BLaER1 treated with 17β-estradiol and CSF1 and Interleukin-3, amounts not matched to agents 10 nM and 100 nM (cell line): ENCODE data around the gene TAF1C.

Experiments used
- H3K27ac ChIP-seq, 11 experiments: shearing (Covaris generic); formaldehyde crosslinking; 2 replicates each; pipeline ENCODE4 v1.8.1; 2022
- H3K27me3 ChIP-seq, 11 experiments: shearing (Covaris generic); formaldehyde crosslinking; 2 replicates each; pipeline ENCODE4 v1.8.1; 2022
- H3K36me3 ChIP-seq, 11 experiments: shearing (Covaris generic); formaldehyde crosslinking; 2 replicates each; pipeline ENCODE4 v1.8.1; 2022
- H3K4me1 ChIP-seq, 10 experiments: shearing (Covaris generic); formaldehyde crosslinking; 2 replicates each; pipeline ENCODE4 v1.8.1; 2022
- H3K4me2 ChIP-seq, 11 experiments: shearing (Covaris generic); formaldehyde crosslinking; 2 replicates each; pipeline ENCODE4 v1.8.1; 2022
- H3K4me3 ChIP-seq, 10 experiments: shearing (Covaris generic); formaldehyde crosslinking; 2 replicates each; pipeline ENCODE4 v1.8.1; 2022
- H3K9ac ChIP-seq, 11 experiments: shearing (Covaris generic); formaldehyde crosslinking; 2 replicates each; pipeline ENCODE4 v1.8.1; 2022
- H3K9me3 ChIP-seq, 11 experiments: shearing (Covaris generic); formaldehyde crosslinking; replicated peaks in 1 of 11; 2 replicates each; pipeline ENCODE4 v1.8.1; 2022
- H4K20me1 ChIP-seq, 11 experiments: shearing (Covaris generic); formaldehyde crosslinking; 2 replicates each; pipeline ENCODE4 v1.8.1; 2022
- Cebpa-rat ChIP-seq, 11 experiments: shearing (Covaris generic); IDR thresholded peaks; 2 replicates each; pipeline ENCODE4 v1.8.1; 2022

Gene TAF1C

GRCh38 chr16:84186685-84187437 is at the start of gene TAF1C:
TAF1C (minus strand) TSS chr16:84187057; CDS start chr16:84184988, 2,069 bp downstream.
- Histone ChIP-seq H3K27ac (peak within 1 kb of the TSS; percentile 71 to 91 (median 87)), H3K36me3 (peaks cover 31 to 38% (median 36%) of the 10 kb centered on the region in 11 experiments), H3K9me3 (no peaks in the 10 kb centered on the region), H4K20me1 (peaks cover 0 to 45% (median 31%) of the 10 kb centered on the region in 11 experiments; a peak in 17 of 22 replicates), H3K9ac (peak within 1 kb of the TSS; percentile 86 to 96 (median 93)), H3K4me2 (peak within 1 kb of the TSS; percentile 83 to 99 (median 96)), H3K27me3 (no peaks in the 10 kb centered on the region), H3K4me3 (peak within 1 kb of the TSS; percentile 87 to 100 (median 95)), H3K4me1 (peaks cover 18 to 26% (median 19%) of the 10 kb centered on the region in 10 experiments)
- no peak for TF ChIP-seq Cebpa-rat (IDR thresholded peaks at IDR 0.05)

- Histone ChIP-seq H3K9ac (no peak overlapping the region), H3K9me3 (no peaks in the 10 kb centered on the region), H3K4me1 (peaks cover 5 to 13% (median 7%) of the 10 kb centered on the region in 10 experiments; a peak in 19 of 20 replicates), H4K20me1 (no peaks in the 10 kb centered on the region; a peak in 1 of 22 replicates), H3K36me3 (no peaks in the 10 kb centered on the region), H3K27me3 (no peaks in the 10 kb centered on the region), H3K4me3 (no peak overlapping the region), H3K4me2 (no peak overlapping the region), H3K27ac (no peak overlapping the region)
- TF ChIP-seq Cebpa-rat (IDR thresholded peaks at IDR 0.05): no peak
These were observed 47.7 kb upstream of the TAF1C start for GRCh38 chr16:84234321-84235241.

DNA sequence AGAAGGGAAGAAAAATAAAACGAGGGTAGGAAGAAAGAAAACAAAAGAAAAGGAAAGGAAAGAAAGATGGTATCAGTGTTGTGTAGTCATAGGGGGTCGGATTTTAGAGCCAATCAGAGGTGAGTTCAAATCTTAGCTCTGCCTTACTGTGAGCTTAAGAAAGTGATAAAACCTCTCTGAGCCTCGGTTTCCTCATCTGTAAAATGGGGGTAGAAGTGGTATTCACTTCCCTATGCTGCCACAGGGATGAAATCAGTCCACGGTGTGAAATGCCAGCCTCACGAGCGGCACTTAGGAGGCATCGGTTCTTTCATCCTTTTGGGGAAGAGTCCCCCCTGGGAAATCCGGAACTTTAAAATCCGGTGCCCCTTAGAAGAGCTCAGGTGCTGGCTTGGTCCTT is 46.9 kb upstream of the TAF1C start:
- no peaks in the 10 kb centered on the region for H3K36me3 ChIP-seq
- no peak overlapping the region for H3K27ac ChIP-seq
- peaks cover 3 to 11% (median 5%) of the 10 kb centered on the region in 10 experiments; a peak in 19 of 20 replicates for H3K4me1 ChIP-seq
- H4K20me1 ChIP-seq: no peaks in the 10 kb centered on the region; a peak in 1 of 22 replicates
- no peak for TF ChIP-seq Cebpa-rat (IDR thresholded peaks at IDR 0.05)
- no peaks in the 10 kb centered on the region for H3K27me3 ChIP-seq
- no peak overlapping the region for H3K4me2 ChIP-seq
- no peaks in the 10 kb centered on the region for H3K9me3 ChIP-seq
- no peak overlapping the region for H3K4me3 ChIP-seq
- H3K9ac ChIP-seq: no peak overlapping the region

DNA sequence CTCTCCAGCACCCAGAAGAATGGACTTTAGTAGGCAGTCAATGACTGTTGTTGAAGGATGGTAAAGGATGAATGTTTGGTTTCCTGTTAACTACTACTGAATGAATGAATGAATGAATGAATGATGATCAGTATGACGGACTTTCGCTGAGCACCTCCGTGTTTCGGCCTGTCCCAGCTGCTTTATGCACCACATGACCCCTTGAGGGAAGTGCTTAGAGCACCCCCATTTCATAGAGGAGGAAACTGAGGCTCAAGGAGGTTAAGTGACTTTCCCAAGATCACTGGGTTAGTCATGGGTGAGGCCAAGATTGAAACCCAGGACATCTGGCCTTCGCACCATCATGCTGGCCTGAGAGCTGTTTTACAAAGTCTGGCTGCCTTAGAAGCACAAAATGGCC is 46.1 kb upstream of the TAF1C start:
- H3K4me2 ChIP-seq: no peak overlapping the region
- H3K9me3 ChIP-seq: no peaks in the 10 kb centered on the region
- H3K27me3 ChIP-seq: no peaks in the 10 kb centered on the region
- no peaks in the 10 kb centered on the region for H3K36me3 ChIP-seq
- peaks cover 9 to 16% (median 12%) of the 10 kb centered on the region in 10 experiments for H3K4me1 ChIP-seq
- no peak overlapping the region for H3K27ac ChIP-seq
- H4K20me1 ChIP-seq: no peaks in the 10 kb centered on the region; a peak in 1 of 22 replicates
- no peak overlapping the region for H3K9ac ChIP-seq
- no peak for TF ChIP-seq Cebpa-rat (IDR thresholded peaks at IDR 0.05)
- H3K4me3 ChIP-seq: no peak overlapping the region

DNA sequence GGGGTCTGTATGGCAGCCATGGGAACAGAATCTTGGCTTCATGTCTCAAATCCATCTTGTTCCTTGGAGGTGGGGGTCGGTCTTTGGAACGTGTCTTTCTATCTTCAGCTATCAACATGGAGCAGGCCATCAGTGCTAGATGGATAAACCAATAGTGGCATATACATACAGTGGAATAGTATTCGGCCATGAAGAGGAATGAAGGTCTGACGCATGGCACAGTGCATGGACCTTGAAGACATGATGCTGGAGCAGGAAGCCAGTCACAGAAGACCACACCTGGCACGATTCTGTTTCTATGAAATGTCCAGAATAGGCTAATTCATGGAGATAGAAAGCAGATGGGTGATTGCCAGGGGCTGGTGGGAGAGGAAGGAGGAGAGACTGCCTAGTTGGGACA is 45.2 kb upstream of the TAF1C start:
- H3K4me1 ChIP-seq: peaks cover 14 to 25% (median 20%) of the 10 kb centered on the region in 10 experiments
- TF ChIP-seq Cebpa-rat (IDR thresholded peaks at IDR 0.05): no peak
- no peaks in the 10 kb centered on the region for H3K9me3 ChIP-seq
- no peak overlapping the region for H3K4me3 ChIP-seq
- no peak overlapping the region for H3K4me2 ChIP-seq
- H3K27ac ChIP-seq: no peak overlapping the region
- no peaks in the 10 kb centered on the region for H3K27me3 ChIP-seq
- H3K9ac ChIP-seq: no peak overlapping the region
- no peaks in the 10 kb centered on the region; a peak in 1 of 22 replicates for H4K20me1 ChIP-seq
- H3K36me3 ChIP-seq: no peaks in the 10 kb centered on the region

GRCh38 chr16:84229471-84229870 is 42.6 kb upstream of the TAF1C start:
- H3K4me3 ChIP-seq: no peak overlapping the region
- no peaks in the 10 kb centered on the region; a peak in 1 of 22 replicates for H4K20me1 ChIP-seq
- H3K9me3 ChIP-seq: no peaks in the 10 kb centered on the region
- H3K4me2 ChIP-seq: no peak overlapping the region
- no peak overlapping the region for H3K27ac ChIP-seq
- no peaks in the 10 kb centered on the region for H3K27me3 ChIP-seq
- H3K4me1 ChIP-seq: peaks cover 14 to 31% (median 20%) of the 10 kb centered on the region in 10 experiments
- H3K9ac ChIP-seq: no peak overlapping the region
- TF ChIP-seq Cebpa-rat (IDR thresholded peaks at IDR 0.05): no peak
- H3K36me3 ChIP-seq: no peaks in the 10 kb centered on the region

- TF ChIP-seq Cebpa-rat (IDR thresholded peaks at IDR 0.05): no peak
- H3K4me2 ChIP-seq: peak overlapping the region; percentile 69 to 91 (median 80)
- no peak overlapping the region; a peak in 1 of 20 replicates for H3K4me3 ChIP-seq
- no peaks in the 10 kb centered on the region for H3K36me3 ChIP-seq
- H3K27ac ChIP-seq: peak overlapping the region in 4 of 11 experiments; percentile 0 to 49 (median 20); a peak in 3 of 22 replicates
- peak overlapping the region in 5 of 11 experiments; percentile 5 to 36 (median 30); a peak in 2 of 22 replicates for H3K9ac ChIP-seq
- no peaks in the 10 kb centered on the region; a peak in 1 of 22 replicates for H4K20me1 ChIP-seq
- H3K4me1 ChIP-seq: peaks cover 18 to 36% (median 24%) of the 10 kb centered on the region in 10 experiments
- H3K27me3 ChIP-seq: no peaks in the 10 kb centered on the region
- no peaks in the 10 kb centered on the region for H3K9me3 ChIP-seq
These were observed 41.5 kb upstream of the TAF1C start for GRCh38 chr16:84228256-84228838.

GRCh38 chr16:84227548-84227947 is 40.7 kb upstream of the TAF1C start:
- peak overlapping the region; percentile 69 to 91 (median 80) for H3K4me2 ChIP-seq
- no peak for TF ChIP-seq Cebpa-rat (IDR thresholded peaks at IDR 0.05)
- H3K9ac ChIP-seq: peak overlapping the region in 1 of 11 experiments; percentile 16; a peak in 1 of 22 replicates
- peaks cover 18 to 39% (median 25%) of the 10 kb centered on the region in 10 experiments for H3K4me1 ChIP-seq
- H3K4me3 ChIP-seq: no peak overlapping the region
- no peaks in the 10 kb centered on the region for H3K36me3 ChIP-seq
- H3K27ac ChIP-seq: no peak overlapping the region
- no peaks in the 10 kb centered on the region; a peak in 1 of 22 replicates for H4K20me1 ChIP-seq
- H3K27me3 ChIP-seq: no peaks in the 10 kb centered on the region
- H3K9me3 ChIP-seq: no peaks in the 10 kb centered on the region
